Activated B cell treated with CpG ODN at 0.5 μM for 24 hours (primary cell): ENCODE measurements around the gene NEK10. TPM values are rescaled to one million over a fixed set of nuclear protein-coding genes. Genes with fewer than 3 reads are reported as not detected.
A peak's percentile ranks its signal among the peaks of the same experiment; 100 is the strongest.

Source experiments
- ATAC-seq: fragments of 200-7000 bp; cut with Tn5 transposase; one replicate; pipeline ENCODE4 v1.10.0; 2021; ENCODE audit warnings: low read depth, mild to moderate bottlenecking, moderate library complexity
- CTCF ChIA-PET: fragments of 350-600 bp; sonication (Branson Sonifier 250); formaldehyde crosslinking; loops from one replicate; lab custom pipeline; 2021; ENCODE audit warnings: antibody characterized with exemption; lab: Charles Lee
- POLR2A ChIA-PET: fragments of 350-600 bp; sonication (Branson Sonifier 250); formaldehyde crosslinking; loops from one replicate; lab custom pipeline; 2021; ENCODE audit warnings: antibody characterized with exemption; lab: Charles Lee
- DNase-seq: peaks from one replicate; pipeline ENCODE4 v3.0.0; 2022
- H3K27ac Mint-ChIP-seq: one replicate; pipeline ENCODE4 v1.8.0; 2020; ENCODE audit warnings: mixed read lengths
- H3K27me3 Mint-ChIP-seq: one replicate; pipeline ENCODE4 v1.8.0; 2021; ENCODE audit warnings: mixed read lengths
- H3K36me3 Mint-ChIP-seq: one replicate; pipeline ENCODE4 v1.8.0; 2021; ENCODE audit warnings: low read depth, mixed read lengths
- H3K4me1 Mint-ChIP-seq: one replicate; pipeline ENCODE4 v1.8.0; 2021; ENCODE audit warnings: mixed read lengths
- H3K4me3 Mint-ChIP-seq: one replicate; pipeline ENCODE4 v1.8.0; 2020; ENCODE audit warnings: mild to moderate bottlenecking, mixed read lengths
- H3K9me3 Mint-ChIP-seq: one replicate; pipeline ENCODE4 v1.8.0; 2020; ENCODE audit warnings: mixed read lengths
- CTCF ChIP-seq: fragments of 200-600 bp; IDR thresholded peaks from one replicate; pipeline ENCODE4 v1.8.0; 2022; ENCODE audit warnings: antibody characterized with exemption, mild to moderate bottlenecking
- intact Hi-C: fragments of 100-400 bp; cut with micrococcal nuclease; formaldehyde crosslinking; loops from one replicate; pipeline ENCODE4 v1.15.1; 2024
- total RNA-seq: library from RNA; stranded (reverse); gene quantifications from 2 replicates; pipeline ENCODE4 v1.2.3, GENCODE V29; 2022

The NEK10 gene
- total RNA-seq, 1 donor from 2014 or later, result 0.84 TPM

GRCh38 chr3:27174530-27174929 is 194.7 kb downstream of the NEK10 start:
- no peak for ATAC-seq
- intact Hi-C loops, result no loop called here
- no peaks in the 10 kb centered on the region for H3K9me3 Mint-ChIP-seq
- DNase-seq, result no peak
- H3K36me3 Mint-ChIP-seq, result no peaks in the 10 kb centered on the region
- no peaks in the 10 kb centered on the region for H3K27me3 Mint-ChIP-seq
- H3K4me3 Mint-ChIP-seq, result no peak overlapping the region
- no peak for TF ChIP-seq CTCF
- POLR2A ChIA-PET, result no interaction called here
- CTCF ChIA-PET, result no interaction called here
- no peak overlapping the region for H3K27ac Mint-ChIP-seq
- H3K4me1 Mint-ChIP-seq, result peaks cover 7% of the 10 kb centered on the region

DNA sequence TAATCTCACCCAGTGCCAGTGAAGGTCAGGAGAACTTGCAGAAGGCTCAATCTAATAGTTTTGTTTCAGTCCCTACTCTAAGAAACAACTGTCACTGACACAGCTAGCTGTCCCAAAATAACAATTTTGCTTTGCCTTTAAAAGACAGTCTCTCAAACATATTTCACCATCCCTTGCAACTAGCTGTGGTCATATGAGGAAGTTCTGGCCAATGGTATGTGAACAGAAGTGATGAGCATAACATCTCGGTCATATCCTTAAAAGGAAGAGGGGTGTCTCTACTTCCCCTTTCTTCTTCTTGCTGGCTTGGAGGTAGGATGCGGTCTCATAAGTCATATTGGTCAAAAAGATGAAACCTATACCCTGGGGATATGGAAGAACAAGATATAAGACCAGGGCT is 198.1 kb downstream of the NEK10 start:
- Mint-ChIP-seq H3K27ac (no peak overlapping the region), H3K27me3 (no peaks in the 10 kb centered on the region), H3K4me3 (no peak overlapping the region), H3K36me3 (no peaks in the 10 kb centered on the region), H3K9me3 (no peaks in the 10 kb centered on the region), H3K4me1 (peaks cover 7% of the 10 kb centered on the region)
- intact Hi-C loops, result no loop called here
- ChIA-PET CTCF (no interaction called here), POLR2A (no interaction called here)
- no peak for DNase-seq
- peak; percentile 58 for ATAC-seq
- TF ChIP-seq CTCF, result no peak

GRCh38 chr3:27166888-27167287 is 202.3 kb downstream of the NEK10 start:
- Mint-ChIP-seq H3K4me3 (no peak overlapping the region), H3K4me1 (peaks cover 7% of the 10 kb centered on the region), H3K36me3 (no peaks in the 10 kb centered on the region), H3K27me3 (no peaks in the 10 kb centered on the region), H3K9me3 (no peaks in the 10 kb centered on the region), H3K27ac (no peak overlapping the region)
- ATAC-seq (no peak), DNase-seq (no peak)
- POLR2A ChIA-PET, result no interaction called here
- TF ChIP-seq CTCF, result no peak
- intact Hi-C loops, result no loop called here
- CTCF ChIA-PET, result no interaction called here

DNA sequence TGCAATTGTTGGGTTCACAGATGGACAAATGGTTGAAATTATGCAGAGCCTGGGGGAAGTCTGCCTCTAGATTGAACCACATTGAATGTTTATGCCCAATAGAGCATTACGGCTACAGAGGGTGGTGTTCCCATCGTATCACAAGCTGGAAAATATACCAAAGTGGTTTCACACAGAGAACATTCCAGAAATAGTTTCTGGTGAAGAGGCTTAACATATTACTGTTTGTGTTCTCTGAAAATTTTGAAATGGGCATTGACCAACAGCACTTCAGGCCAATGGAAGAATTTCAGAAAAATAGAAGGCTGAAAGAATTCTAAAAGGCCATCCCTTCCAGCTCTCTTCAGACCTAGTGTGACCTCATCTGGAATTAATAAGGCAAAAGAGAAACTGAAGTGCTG is 203.9 kb downstream of the NEK10 start:
- intact Hi-C loops, result no loop called here
- no peaks in the 10 kb centered on the region for H3K9me3 Mint-ChIP-seq
- no peak overlapping the region for H3K4me3 Mint-ChIP-seq
- DNase-seq (no peak), ATAC-seq (no peak)
- no peak for TF ChIP-seq CTCF
- ChIA-PET CTCF (no interaction called here), POLR2A (no interaction called here)
- H3K27me3 Mint-ChIP-seq, result no peaks in the 10 kb centered on the region
- no peaks in the 10 kb centered on the region for H3K4me1 Mint-ChIP-seq
- no peaks in the 10 kb centered on the region for H3K36me3 Mint-ChIP-seq
- H3K27ac Mint-ChIP-seq, result no peak overlapping the region

DNA sequence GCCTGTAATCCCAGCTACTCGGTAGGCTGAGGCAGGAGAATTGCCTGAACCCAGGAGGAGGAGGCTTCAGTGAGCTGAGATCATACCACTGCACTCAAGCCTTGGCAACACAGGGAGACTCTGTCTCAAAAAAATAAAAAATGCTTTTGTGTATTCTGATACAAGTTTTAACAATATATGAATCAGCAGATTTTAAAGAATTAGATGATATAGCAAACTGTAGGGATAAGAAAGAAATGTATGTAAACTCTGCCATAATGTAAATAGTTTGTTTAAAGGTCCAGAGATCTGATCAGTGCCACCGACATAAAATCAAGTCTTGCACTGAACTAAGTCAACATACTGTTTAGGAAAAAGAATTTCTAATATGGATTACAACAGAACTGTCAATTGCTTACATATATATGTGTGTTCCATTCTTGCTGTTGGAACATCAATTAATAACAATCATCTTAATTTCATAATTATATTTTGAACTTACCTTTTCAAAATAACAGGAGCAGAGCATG is 208.3 kb downstream of the NEK10 start:
- Mint-ChIP-seq H3K9me3 (peaks cover 7% of the 10 kb centered on the region), H3K4me1 (no peaks in the 10 kb centered on the region)
- intact Hi-C loops, result no loop called here

More for the DNA sequence above, 208.3 kb downstream of the NEK10 start:
- ATAC-seq (no peak), DNase-seq (no peak)
- POLR2A ChIA-PET, result no interaction called here
- no peak for TF ChIP-seq CTCF
- Mint-ChIP-seq H3K4me3 (no peak overlapping the region), H3K27ac (no peak overlapping the region), H3K27me3 (no peaks in the 10 kb centered on the region), H3K36me3 (no peaks in the 10 kb centered on the region)
- CTCF ChIA-PET, result no interaction called here
